ENCODE results near the gene EIF4G3.

DNA sequence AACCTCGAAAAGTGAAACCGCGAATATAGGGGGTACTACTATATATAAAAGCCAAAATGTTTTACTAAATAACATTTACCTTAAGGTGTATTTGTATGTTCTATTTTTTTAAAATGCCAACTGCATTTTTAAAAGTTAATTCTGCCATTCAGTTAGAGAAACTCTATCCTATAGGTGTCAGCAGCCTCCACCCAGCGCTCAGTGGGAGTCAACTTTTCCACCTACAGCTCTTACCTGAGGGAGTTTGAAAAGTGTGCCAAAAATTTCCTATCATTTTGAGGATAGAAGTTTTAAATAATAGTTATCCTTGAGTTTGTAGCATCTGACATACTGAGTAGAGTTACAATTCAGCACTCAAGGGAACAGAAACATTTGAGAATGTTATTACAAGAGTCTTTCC, 383.5 kb downstream of the EIF4G3 start:
- TF ChIP-seq POLR2A (IDR thresholded peaks at IDR 0.05) (no peak), POLR2AphosphoS5 (IDR thresholded peaks at IDR 0.05) (no peak)
- TF ChIP-seq, protein P1, sequence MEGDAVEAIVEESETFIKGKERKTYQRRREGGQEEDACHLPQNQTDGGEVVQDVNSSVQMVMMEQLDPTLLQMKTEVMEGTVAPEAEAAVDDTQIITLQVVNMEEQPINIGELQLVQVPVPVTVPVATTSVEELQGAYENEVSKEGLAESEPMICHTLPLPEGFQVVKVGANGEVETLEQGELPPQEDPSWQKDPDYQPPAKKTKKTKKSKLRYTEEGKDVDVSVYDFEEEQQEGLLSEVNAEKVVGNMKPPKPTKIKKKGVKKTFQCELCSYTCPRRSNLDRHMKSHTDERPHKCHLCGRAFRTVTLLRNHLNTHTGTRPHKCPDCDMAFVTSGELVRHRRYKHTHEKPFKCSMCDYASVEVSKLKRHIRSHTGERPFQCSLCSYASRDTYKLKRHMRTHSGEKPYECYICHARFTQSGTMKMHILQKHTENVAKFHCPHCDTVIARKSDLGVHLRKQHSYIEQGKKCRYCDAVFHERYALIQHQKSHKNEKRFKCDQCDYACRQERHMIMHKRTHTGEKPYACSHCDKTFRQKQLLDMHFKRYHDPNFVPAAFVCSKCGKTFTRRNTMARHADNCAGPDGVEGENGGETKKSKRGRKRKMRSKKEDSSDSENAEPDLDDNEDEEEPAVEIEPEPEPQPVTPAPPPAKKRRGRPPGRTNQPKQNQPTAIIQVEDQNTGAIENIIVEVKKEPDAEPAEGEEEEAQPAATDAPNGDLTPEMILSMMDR (IDR thresholded peaks at IDR 0.05 in 8 of 11, conservative IDR thresholded peaks at IDR 0.05 in 3 of 11), result no peak

All from spleen (tissue), 7 donors.